GM12872 (cell line): ENCODE measurements around the gene CMTM2.

Experiments used
- CTCF ChIP-seq: IDR thresholded peaks from 3 replicates; pipeline ENCODE4 v1.5.1; 2011; ENCODE audit warnings: low read depth, mild to moderate bottlenecking, low read length, moderate library complexity; ENCODE audit not compliant: insufficient read depth

CMTM2 gene

GRCh38 chr16:66568355-66568754, 10.9 kb upstream of the CMTM2 start:
- TF ChIP-seq CTCF, result no peak

- no peak for TF ChIP-seq CTCF
Measured at GRCh38 chr16:66569131-66569530, 10.1 kb upstream of the CMTM2 start.

- TF ChIP-seq CTCF, result no peak
Measured at GRCh38 chr16:66569827-66570405, 9.3 kb upstream of the CMTM2 start.

- TF ChIP-seq CTCF, result no peak
Measured at GRCh38 chr16:66572356-66572755, 6.9 kb upstream of the CMTM2 start.

GRCh38 chr16:66574081-66574480, 5.2 kb upstream of the CMTM2 start:
- no peak for TF ChIP-seq CTCF

GRCh38 chr16:66574531-66574930, 4.7 kb upstream of the CMTM2 start:
- TF ChIP-seq CTCF, result no peak

GRCh38 chr16:66575060-66575459, 4.2 kb upstream of the CMTM2 start:
- no peak for TF ChIP-seq CTCF

GRCh38 chr16:66576296-66576695, 3.0 kb upstream of the CMTM2 start:
- no peak for TF ChIP-seq CTCF
